Smooth muscle cell of the coronary artery (primary cell): ENCODE data around the gene GTPBP4. TPM values are rescaled to one million over a fixed set of nuclear protein-coding genes. Genes with fewer than 3 reads are reported as not detected.

Experiments used
- total RNA-seq: library from RNA; depleted of rRNA; stranded (reverse); fragments of >200 nt; gene quantifications from 2 replicates; pipeline ENCODE4 v1.2.3, GENCODE V29; 2014; ENCODE audit warnings: low replicate concordance

GTPBP4 gene
- total RNA-seq = 18.7 and 33.7 TPM in 2 replicates

GRCh38 chr10:987870-988666 lies at the start of gene GTPBP4:
Gene GTPBP4, plus strand, starts transcription at chr10:988434. Its CDS starts 46 bp downstream, at chr10:988480.

GRCh38 chr10:1025683-1026082 lies 37.4 kb downstream of the GTPBP4 start, which contains the start of gene IDI2:
Gene IDI2, minus strand, starts transcription at chr10:1025859. Its CDS starts 1,136 bp downstream, at chr10:1024723.

GRCh38 chr10:1048732-1049424 lies 60.6 kb downstream of the GTPBP4 start, which contains the start of gene IDI1:
Gene IDI1, minus strand, starts transcription at chr10:1049119. Its CDS starts 116 bp downstream, at chr10:1049003.

GRCh38 chr10:1056326-1057105 lies 68.3 kb downstream of the GTPBP4 start, which contains the start of gene WDR37:
Gene WDR37, plus strand, starts transcription at chr10:1056385. Its CDS starts 15,771 bp downstream, at chr10:1072156.

Other genes starting within 250 kb of the GTPBP4 start
- 14.5 and 20.7 TPM in 2 replicates for gene LARP4B, start 56.7 kb upstream of the GTPBP4 start, total RNA-seq
- not detected in 2 replicates for gene IDI2, start 37.4 kb downstream of the GTPBP4 start, total RNA-seq
- gene IDI1, start 60.7 kb downstream of the GTPBP4 start, total RNA-seq = 22.8 and 68.3 TPM in 2 replicates
- gene WDR37, start 68.0 kb downstream of the GTPBP4 start, total RNA-seq = 12.5 and 17.7 TPM in 2 replicates